ENCODE data around the gene HMSD.

- TF ChIP-seq, protein P1, sequence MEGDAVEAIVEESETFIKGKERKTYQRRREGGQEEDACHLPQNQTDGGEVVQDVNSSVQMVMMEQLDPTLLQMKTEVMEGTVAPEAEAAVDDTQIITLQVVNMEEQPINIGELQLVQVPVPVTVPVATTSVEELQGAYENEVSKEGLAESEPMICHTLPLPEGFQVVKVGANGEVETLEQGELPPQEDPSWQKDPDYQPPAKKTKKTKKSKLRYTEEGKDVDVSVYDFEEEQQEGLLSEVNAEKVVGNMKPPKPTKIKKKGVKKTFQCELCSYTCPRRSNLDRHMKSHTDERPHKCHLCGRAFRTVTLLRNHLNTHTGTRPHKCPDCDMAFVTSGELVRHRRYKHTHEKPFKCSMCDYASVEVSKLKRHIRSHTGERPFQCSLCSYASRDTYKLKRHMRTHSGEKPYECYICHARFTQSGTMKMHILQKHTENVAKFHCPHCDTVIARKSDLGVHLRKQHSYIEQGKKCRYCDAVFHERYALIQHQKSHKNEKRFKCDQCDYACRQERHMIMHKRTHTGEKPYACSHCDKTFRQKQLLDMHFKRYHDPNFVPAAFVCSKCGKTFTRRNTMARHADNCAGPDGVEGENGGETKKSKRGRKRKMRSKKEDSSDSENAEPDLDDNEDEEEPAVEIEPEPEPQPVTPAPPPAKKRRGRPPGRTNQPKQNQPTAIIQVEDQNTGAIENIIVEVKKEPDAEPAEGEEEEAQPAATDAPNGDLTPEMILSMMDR (IDR thresholded peaks at IDR 0.05 in 4 of 5, conservative IDR thresholded peaks at IDR 0.05 in 1 of 5) = no peak
- TF ChIP-seq POLR2A (IDR thresholded peaks at IDR 0.05) = no peak
These were observed 7.7 kb downstream of the HMSD start for GRCh38 chr18:63956755-63957154.

All from gastrocnemius medialis (tissue), 4 donors.